GM19035 (cell line): ENCODE data around the gene PPM1F.
A peak's percentile ranks its signal among the peaks of the same experiment; 100 is the strongest.
"Not testable (repeated sequence)": the region's sequence is repeated elsewhere in the genome, so short reads cannot be mapped to it uniquely, and the experiment has no call there.

Experiments used
- ATAC-seq: cut with Tn5 transposase; IDR thresholded peaks from one replicate; pipeline ENCODE4 v1.9.1; 2021; ENCODE audit not compliant: unreplicated experiment

PPM1F gene

DNA sequence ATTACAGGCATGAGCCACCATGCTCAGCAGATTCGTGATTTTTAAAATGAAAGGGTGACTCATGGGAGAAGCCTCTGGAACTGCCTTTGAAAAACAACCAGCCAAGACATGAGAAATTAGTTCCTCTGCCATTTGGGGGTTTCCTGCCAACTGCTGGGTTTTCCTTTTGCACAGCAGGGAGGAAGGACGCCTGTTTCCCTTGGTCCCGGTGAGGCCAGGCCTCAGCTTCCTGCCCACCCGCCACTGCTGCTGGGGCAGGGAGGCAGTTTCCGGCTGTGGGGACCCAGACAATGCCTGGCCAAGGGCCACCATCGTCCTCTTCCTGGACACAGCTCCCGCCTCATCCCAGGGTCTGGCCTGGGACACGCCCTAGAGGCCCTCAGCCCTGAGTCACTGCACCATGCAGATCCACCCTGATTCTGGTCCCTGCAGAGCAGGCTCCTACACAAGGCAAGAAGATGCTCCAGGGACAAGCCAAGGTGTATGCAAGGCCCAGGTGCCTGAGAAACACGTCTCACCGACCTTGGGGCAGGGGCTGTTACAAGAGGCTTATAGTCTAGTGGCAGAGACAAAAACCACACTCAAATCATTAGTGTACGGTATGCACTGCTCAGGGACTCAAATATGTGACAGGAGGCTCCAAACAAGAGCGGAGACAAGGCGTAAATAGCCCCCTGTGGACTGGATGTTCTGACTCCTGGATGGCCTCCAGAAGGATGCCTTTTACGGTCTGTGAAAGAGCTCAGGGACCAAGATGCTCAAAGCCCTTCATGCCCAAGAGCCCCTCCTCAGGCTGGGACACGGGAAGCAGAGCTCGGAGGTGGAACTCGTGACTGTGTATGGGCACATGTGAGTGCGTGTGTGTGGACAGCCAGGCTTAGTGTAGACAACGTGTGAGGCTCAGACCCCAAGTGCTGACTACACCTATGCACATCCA lies 10.0 kb downstream of the PPM1F start:
- no peak for ATAC-seq

GRCh38 chr22:21941921-21942320 lies 10.7 kb downstream of the PPM1F start:
- ATAC-seq: no peak

DNA sequence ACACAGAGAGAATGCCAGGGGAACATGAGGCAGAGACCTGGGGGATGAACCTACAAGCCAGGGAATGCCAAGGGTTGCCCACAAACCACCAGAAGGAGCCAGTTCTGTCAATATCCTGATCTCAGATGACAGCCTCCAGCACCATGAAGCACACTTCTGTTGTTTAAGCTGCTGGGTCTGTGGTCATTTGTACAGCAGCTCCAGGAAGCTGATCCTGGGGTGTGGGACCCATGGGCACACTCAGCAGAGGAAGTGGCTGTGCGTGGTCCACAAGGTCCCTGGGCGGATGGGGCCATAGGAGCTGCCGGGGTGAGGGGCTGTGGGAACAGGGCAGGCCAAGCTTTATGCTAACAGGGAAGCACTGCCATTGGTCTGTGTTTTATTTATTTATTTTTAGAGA lies 12.1 kb downstream of the PPM1F start:
- no peak for ATAC-seq

DNA sequence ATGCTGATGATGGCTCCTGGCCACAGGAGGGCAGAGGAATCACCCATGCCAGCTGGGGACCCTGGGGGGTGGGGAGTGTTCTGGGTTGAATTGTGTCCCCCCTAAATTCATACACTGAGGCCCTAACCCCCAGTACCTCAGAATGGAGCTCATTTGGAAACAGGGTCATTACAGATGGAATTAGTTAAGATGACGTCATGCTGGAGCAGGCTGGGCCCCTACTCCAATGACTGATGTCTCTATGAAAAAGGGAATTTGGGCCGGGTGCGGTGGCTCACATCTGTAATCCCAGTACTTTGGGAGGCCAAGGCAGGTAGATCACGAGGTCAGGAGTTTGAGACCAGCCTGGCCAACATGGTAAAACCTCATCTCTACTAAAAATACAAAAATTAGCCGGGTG lies 12.7 kb downstream of the PPM1F start:
- ATAC-seq: not testable (repeated sequence)

DNA sequence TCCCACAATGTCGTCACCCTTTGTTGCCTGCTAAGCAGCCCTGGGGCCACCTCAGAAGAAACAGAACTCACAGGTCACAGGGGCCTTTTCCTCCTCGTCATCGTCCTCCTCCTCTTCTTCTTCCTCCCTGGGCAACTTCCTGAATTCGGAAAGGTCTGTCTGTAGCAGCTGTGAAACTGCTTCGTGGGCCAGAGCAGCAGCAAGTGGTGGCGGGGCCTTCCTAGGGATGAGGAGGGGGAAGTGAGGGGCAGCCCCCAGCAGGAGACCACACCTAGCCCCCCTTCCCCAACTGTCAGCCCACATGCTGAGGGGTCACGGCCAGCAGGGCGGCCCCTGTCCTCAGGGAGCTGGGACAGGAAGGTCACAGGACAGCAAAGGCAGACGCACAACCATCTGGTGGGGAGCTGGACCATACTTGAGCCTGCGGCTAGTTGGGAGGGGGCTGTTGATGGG lies 13.2 kb downstream of the PPM1F start:
- ATAC-seq: no peak

- ATAC-seq: no peak
Measured at GRCh38 chr22:21938906-21939305, 13.7 kb downstream of the PPM1F start.

DNA sequence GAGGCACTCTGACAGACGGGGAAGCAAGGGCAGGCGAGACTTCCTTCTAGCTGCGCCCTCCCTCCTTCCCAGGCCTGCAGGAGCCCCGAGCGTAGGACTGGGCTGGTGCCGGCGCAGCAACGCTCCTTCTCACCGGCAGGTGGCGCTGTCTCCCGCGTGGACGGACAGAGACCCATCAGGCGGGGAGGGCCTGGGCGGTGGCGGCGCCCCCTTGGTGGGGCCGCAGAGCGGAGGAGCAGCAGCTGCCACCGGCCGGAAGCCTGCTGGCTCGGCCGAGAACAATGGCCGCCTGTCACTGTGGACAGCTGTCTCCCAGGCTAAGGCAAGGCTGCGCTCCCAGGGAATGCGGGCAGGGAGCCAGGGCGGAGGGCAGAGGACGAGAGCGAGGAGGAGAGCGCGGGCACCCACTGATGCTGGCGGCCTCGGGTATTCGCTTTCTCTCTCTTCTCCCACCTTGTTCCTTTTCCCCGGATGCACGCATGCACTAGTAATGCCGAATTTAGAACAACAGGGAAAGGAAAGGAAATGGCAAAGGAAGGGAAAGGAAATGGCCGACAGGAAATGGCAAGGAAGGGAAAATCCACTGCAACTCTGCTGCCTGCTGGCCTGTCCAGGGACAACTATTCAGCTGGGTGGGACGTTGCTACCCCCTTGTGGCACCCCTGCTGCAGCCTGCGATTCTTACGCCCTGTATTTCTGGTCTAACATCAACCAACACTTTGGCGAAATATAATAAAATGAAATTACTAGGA lies 14.4 kb downstream of the PPM1F start:
- ATAC-seq: peak; percentile 82

DNA sequence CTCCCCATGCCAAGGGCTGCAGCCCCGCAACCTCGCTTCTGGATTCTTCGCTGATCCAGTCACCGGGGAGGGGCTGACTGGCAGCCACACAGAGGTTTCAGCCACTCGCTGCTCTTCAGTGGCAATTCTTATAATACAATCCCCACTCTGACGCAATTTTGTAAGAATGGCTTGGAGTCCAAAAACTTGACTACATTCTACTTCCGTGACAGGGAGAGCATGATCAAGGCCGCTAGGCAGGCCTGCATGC lies 14.9 kb downstream of the PPM1F start:
- ATAC-seq: no peak

GRCh38 chr22:21937041-21937820 lies 15.4 kb downstream of the PPM1F start:
- ATAC-seq: no peak

DNA sequence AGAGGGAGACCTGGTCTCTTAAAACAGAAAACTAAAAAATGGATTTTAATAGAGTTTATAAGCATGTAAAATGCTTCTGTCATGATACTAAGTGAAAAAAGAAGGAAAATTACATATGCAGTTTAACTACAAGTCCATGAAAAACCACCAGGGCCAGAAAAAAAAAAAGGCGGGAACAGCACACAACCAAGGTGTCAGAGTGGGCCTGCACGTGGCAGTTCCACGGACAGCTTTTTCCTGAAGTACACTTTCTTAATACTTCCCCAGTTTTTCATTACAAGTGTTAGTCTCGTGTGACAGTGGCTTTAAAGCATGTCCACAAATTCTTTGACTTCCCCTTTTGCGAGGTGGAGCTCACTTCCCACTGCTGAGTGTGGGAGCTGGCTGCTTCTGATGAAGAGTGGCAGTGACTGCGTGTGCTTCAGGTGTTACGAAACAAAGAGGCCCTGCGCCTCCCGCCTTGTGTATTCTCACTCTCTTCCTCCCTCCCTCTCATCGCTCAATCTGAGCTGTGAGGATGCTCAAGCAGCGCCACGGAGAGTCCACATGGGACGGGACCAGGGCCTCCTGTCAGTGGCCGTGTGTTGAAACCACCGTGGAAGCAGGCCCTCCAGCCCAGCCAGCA lies 16.4 kb downstream of the PPM1F start:
- no peak for ATAC-seq

GRCh38 chr22:21933910-21934309 lies 18.7 kb downstream of the PPM1F start:
- ATAC-seq: no peak

DNA sequence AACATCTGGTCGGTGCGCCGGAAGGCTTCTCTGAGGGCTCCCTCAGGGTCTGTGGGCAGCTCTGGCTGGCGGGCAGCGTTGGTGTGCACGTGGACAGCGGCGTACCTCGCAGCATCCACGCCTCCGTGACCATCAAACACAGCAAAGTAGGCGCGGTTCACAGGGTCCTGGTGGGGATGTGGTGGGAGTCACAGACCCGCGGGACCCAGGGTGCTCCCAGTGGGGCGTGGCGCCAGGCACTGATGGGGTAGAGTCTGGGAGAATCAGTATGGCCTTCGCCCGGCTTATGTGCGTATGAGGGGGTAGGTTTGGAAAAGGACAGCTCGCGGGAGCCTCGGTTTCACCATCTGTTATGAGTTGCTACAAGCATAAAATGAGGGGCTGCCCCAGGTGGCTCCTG lies 19.2 kb downstream of the PPM1F start:
- no peak for ATAC-seq

GRCh38 chr22:21932347-21932746 lies 20.3 kb downstream of the PPM1F start:
- ATAC-seq: no peak

- no peak for ATAC-seq
Measured at GRCh38 chr22:21931056-21931455, 21.6 kb downstream of the PPM1F start.

DNA sequence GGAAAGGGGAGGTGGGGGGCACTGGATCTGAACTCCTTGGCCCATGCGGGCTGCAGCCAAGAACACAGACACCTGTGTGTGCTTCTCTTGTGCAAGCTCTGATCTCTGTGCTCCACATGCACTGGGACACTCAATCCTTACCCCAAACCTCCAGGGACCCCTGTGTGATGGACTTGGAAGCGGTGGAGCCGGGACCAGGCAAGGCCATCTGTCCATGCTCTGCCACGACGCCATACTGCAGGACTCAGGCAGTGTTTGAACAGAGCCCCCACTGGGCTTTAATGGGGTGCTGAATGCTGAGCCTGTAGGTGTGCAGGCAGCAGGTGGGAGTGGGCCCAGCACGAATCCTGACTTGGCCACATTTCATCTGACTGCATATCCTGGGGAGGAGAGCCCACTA lies 23.4 kb downstream of the PPM1F start:
- no peak for ATAC-seq

GRCh38 chr22:21928048-21928447 lies 24.6 kb downstream of the PPM1F start:
- no peak for ATAC-seq

DNA sequence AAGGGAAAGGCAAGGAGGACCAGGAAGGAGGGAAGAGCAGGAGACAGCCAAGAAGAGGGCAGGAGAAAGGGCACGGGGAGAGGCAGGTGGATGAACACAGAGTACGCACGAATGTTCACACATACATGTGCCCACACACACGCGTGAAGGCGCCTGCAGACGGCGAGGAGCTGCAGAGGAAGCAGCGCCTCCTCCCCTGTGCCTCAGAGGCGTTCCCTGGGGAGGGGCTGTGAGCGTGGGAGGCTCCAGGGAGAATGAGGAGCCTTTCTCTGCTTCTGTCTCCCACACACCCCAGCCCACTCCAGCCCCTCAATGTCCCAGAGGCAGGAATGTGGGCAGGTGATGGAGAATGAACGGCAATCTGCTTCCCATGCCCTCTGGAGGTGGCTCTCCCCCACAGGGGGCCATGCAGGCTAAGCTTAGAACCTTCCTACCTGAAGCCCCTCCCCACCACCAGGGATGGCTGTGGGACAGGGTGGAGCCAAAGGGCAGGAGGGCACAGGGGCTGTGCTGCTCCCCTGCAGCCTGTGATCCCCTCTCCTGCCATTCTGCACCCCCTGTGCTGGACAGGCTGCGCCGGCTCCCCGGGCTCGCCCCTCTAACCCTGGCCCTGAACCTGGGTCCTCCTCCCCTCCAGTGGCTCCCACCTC lies 25.3 kb downstream of the PPM1F start:
- no peak for ATAC-seq

DNA sequence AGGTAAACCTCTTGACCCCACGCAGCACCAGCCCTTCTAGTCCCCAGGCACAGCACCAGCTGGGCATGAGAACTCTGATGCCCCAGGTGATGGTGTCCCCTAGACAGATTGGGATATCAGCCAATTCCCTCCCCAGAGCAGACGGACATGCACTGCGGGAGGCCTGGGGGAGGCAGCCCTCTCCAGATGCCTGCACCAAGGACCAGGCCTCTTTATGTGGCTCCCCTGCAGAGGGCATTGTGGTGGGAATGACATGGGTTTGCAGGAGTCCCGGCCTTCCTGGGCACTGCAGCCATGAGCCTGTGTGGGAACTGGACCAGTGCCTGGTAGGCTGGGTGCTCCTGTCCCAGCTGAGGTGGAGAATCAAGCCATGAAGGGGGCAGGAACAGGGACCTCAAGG lies 25.9 kb downstream of the PPM1F start:
- ATAC-seq: no peak

DNA sequence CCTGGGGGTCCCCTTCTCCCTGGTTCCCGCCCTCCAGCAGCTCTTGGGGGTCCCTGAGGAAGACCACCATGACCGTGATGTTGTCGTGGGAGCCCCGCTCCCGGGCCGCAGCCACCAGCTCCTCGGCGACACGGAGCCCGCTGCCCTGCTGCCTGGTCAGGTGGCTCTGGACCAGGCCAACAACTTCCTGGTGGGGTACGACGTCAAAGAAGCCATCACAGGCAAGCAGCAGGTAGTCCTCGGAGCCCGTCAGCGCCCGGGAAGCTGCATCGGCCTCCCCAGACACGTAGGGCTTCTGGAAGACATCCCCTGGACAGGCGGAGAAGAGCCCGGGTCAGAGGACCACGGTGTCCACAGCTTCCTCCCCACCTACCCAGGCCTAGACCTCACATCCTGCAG lies 29.5 kb downstream of the PPM1F start:
- no peak for ATAC-seq

DNA sequence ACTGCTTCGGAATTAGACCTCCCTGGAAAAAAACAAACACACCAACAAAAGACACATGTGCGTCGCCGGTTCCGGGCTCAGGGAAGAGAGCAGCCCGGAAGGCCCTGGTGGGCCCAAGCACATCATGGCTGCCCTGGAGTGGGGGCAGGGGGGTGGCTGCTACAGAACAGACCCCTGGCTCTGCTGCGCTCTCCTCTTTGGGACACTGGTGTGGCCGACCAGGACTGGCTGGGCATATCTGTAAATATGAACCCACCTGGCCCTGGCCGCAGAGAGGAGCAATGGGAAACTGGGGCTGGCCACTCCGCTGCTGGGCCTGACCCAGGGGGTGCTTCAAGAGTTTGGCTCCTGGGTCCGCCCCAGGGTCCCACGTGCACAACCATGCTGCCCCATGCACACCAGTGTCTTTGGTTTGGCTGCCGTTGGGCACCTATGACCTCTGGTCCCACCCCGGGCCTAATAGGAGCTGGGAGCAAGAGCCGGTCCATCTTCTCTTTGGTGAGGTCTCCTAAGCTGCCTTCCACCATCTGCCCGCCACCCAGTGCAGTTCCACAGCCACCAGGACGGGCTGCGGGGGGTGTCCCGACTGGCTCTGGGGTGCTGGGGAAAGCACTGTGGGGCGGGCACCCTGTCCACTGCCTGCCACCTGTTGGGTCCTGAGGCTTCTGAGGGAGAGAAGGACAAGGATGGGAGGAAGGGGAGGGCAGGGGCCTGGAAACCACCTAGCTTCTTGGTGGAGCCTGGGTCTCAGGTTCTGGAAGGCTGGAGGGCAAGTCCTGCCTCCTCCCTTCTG lies 30.1 kb downstream of the PPM1F start:
- ATAC-seq: no peak
